Measurements from ENCODE around the gene MRPS18B.
"Not testable (repeated sequence)": the region's sequence is repeated elsewhere in the genome, so short reads cannot be mapped to it uniquely, and the experiment has no call there.

Gene MRPS18B

GRCh38 chr6:30645989-30646388, 28.3 kb downstream of the MRPS18B start:
- peak overlapping the region; percentile 99 for H3K4me3 ChIP-seq (ENCODE audit: low read depth, low read length)
- peaks cover 12% of the 10 kb centered on the region for H3K4me1 ChIP-seq (ENCODE audit: control insufficient read depth, insufficient read depth, low read length)

GRCh38 chr6:30646450-30647241, 29.0 kb downstream of the MRPS18B start, which contains the start of gene C6orf136:
Gene C6orf136 (plus strand): TSS chr6:30647133. CDS start chr6:30647232, 99 bp downstream.
- Histone ChIP-seq H3K36me3 (ENCODE audit: control insufficient read depth, insufficient read depth, low read length) (peaks cover 57% of the 10 kb centered on the region), H3K27ac (ENCODE audit: low read depth, low read length) (peak within 1 kb of the TSS; percentile 95), H3K27me3 (ENCODE audit: control insufficient read depth, insufficient read depth, low read length) (no peaks in the 10 kb centered on the region)

More at GRCh38 chr6:30645989-30646388, 28.3 kb downstream of the MRPS18B start:
- no peak overlapping the region for H3K27ac ChIP-seq (ENCODE audit: low read depth, low read length)
- no peak overlapping the region for H3K9ac ChIP-seq (ENCODE audit: low read length)
- peaks cover 56% of the 10 kb centered on the region for H3K36me3 ChIP-seq (ENCODE audit: control insufficient read depth, insufficient read depth, low read length)
- no peaks in the 10 kb centered on the region for H3K9me3 ChIP-seq (ENCODE audit: control insufficient read depth, insufficient read depth, low read depth, low read length)
- no peaks in the 10 kb centered on the region for H3K27me3 ChIP-seq (ENCODE audit: control insufficient read depth, insufficient read depth, low read length)

DNA sequence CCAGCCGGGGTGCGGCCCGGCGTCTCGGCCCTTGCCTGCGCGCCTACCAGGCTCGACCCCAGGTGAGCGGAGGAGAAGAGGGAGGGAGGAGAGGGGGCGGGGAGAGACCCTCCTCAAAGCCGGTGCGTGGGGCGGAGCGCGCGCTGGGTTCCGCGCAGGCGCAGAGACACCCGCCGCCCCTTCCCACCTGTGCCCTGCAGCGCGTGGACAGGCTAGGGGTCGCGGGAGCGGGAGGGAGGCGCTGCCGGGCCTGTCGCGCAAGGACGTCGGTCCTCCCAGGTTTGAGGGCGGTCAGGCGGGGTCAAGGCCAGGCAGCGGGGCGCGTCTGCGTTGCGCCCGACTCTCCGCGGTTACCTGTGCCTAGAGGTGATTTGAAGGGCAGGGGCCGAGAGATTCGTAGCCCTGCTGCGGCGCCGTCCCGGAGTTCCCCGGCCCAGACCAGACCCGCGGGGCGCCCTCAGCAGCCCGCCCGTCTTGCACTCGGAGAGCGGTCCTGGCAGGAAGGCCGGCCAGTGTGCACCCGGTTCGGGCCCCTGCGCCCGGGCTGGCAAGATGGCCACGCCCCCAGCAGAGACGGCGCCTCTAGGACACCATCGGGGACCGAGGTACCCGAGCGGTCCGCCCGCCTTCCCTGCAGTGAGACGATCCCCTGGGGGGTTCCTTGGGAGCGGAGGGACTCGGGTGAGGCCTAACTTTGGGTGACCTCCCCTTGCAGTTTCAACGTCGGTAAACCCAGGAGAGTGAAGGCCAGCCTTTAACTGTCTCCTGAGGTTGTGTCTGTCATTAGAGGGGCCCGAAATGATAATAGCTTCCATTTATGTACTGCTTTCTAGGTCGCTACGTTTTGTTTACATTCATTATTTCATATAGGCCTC, 29.8 kb downstream of the MRPS18B start:
- peak overlapping the region; percentile 99 for H3K4me3 ChIP-seq (ENCODE audit: low read depth, low read length)
- no peaks in the 10 kb centered on the region for H3K9me3 ChIP-seq (ENCODE audit: control insufficient read depth, insufficient read depth, low read depth, low read length)
- peak overlapping the region; percentile 95 for H3K27ac ChIP-seq (ENCODE audit: low read depth, low read length)
- H3K36me3 ChIP-seq (ENCODE audit: control insufficient read depth, insufficient read depth, low read length): peaks cover 60% of the 10 kb centered on the region
- peaks cover 12% of the 10 kb centered on the region for H3K4me1 ChIP-seq (ENCODE audit: control insufficient read depth, insufficient read depth, low read length)
- peak overlapping the region; percentile 96 for H3K9ac ChIP-seq (ENCODE audit: low read length)
- H3K27me3 ChIP-seq (ENCODE audit: control insufficient read depth, insufficient read depth, low read length): no peaks in the 10 kb centered on the region

More at GRCh38 chr6:30646450-30647241, 29.0 kb downstream of the MRPS18B start, which contains the start of gene C6orf136:
- peaks cover 12% of the 10 kb centered on the region for H3K4me1 ChIP-seq (ENCODE audit: control insufficient read depth, insufficient read depth, low read length)
- peak within 1 kb of the TSS; percentile 96 for H3K9ac ChIP-seq (ENCODE audit: low read length)
- H3K9me3 ChIP-seq (ENCODE audit: control insufficient read depth, insufficient read depth, low read depth, low read length): no peaks in the 10 kb centered on the region
- H3K4me3 ChIP-seq (ENCODE audit: low read depth, low read length): peak within 1 kb of the TSS; percentile 99

DNA sequence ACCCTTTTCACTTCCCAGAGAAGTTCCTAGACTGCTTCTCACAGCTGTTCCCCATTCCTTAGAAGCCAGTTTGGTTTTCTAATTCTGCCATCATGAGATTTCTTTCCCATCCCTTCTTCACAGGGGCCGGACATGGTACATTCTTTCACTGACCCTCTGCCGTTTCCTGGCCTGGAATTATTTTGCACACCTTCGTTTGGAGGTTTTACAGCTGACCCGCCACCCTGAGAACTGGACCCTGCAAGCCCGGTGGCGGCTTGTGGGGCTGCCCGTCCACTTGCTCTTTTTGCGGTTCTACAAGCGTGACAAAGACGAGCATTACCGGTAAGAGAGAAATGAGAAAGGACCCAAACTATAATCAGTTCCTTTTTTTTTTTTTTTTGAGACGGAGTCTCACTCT, 33.5 kb downstream of the MRPS18B start:
- Histone ChIP-seq H3K36me3 (ENCODE audit: control insufficient read depth, insufficient read depth, low read length) (peaks cover 63% of the 10 kb centered on the region), H3K27me3 (ENCODE audit: control insufficient read depth, insufficient read depth, low read length) (no peaks in the 10 kb centered on the region)

GRCh38 chr6:30654798-30655742, 37.4 kb downstream of the MRPS18B start:
- H3K9ac ChIP-seq (ENCODE audit: low read length): no peak overlapping the region
- no peaks in the 10 kb centered on the region for H3K4me1 ChIP-seq (ENCODE audit: control insufficient read depth, insufficient read depth, low read length)
- H3K36me3 ChIP-seq (ENCODE audit: control insufficient read depth, insufficient read depth, low read length): peaks cover 91% of the 10 kb centered on the region
- no peaks in the 10 kb centered on the region for H3K9me3 ChIP-seq (ENCODE audit: control insufficient read depth, insufficient read depth, low read depth, low read length)
- no peak overlapping the region for H3K27ac ChIP-seq (ENCODE audit: low read depth, low read length)
- no peaks in the 10 kb centered on the region for H3K27me3 ChIP-seq (ENCODE audit: control insufficient read depth, insufficient read depth, low read length)
- H3K4me3 ChIP-seq (ENCODE audit: low read depth, low read length): no peak overlapping the region

More for the DNA sequence above, 33.5 kb downstream of the MRPS18B start:
- Histone ChIP-seq H3K4me3 (ENCODE audit: low read depth, low read length) (no peak overlapping the region), H3K4me1 (ENCODE audit: control insufficient read depth, insufficient read depth, low read length) (peaks cover 9% of the 10 kb centered on the region), H3K9ac (ENCODE audit: low read length) (no peak overlapping the region), H3K27ac (ENCODE audit: low read depth, low read length) (no peak overlapping the region), H3K9me3 (ENCODE audit: control insufficient read depth, insufficient read depth, low read depth, low read length) (no peaks in the 10 kb centered on the region)

DNA sequence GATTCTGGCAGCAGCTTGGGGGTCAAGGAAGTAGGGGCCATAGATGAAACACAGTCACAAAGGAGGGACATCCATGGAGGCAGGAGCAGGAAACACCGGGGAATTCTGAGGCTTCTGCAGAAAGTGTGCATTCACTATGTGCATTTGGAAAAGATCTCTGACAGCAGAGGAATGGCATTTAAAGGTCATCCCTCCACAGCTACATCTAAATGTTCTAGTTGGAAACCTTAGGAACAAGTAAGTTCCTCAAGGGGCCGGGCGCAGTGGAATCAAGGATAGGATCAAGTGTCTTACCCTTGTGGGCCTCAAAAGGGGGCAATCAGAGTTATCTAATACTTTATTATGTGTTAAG, 38.1 kb downstream of the MRPS18B start:
- Histone ChIP-seq H3K9ac (ENCODE audit: low read length) (no peak overlapping the region), H3K4me1 (ENCODE audit: control insufficient read depth, insufficient read depth, low read length) (no peaks in the 10 kb centered on the region), H3K27ac (ENCODE audit: low read depth, low read length) (no peak overlapping the region), H3K9me3 (ENCODE audit: control insufficient read depth, insufficient read depth, low read depth, low read length) (no peaks in the 10 kb centered on the region), H3K27me3 (ENCODE audit: control insufficient read depth, insufficient read depth, low read length) (no peaks in the 10 kb centered on the region), H3K4me3 (ENCODE audit: low read depth, low read length) (no peak overlapping the region), H3K36me3 (ENCODE audit: control insufficient read depth, insufficient read depth, low read length) (peaks cover 93% of the 10 kb centered on the region)

GRCh38 chr6:30656513-30656912, 38.9 kb downstream of the MRPS18B start:
- Histone ChIP-seq H3K36me3 (ENCODE audit: control insufficient read depth, insufficient read depth, low read length) (peaks cover 88% of the 10 kb centered on the region), H3K27ac (ENCODE audit: low read depth, low read length) (no peak overlapping the region), H3K9ac (ENCODE audit: low read length) (no peak overlapping the region), H3K9me3 (ENCODE audit: control insufficient read depth, insufficient read depth, low read depth, low read length) (no peaks in the 10 kb centered on the region), H3K4me1 (ENCODE audit: control insufficient read depth, insufficient read depth, low read length) (no peaks in the 10 kb centered on the region), H3K4me3 (ENCODE audit: low read depth, low read length) (no peak overlapping the region), H3K27me3 (ENCODE audit: control insufficient read depth, insufficient read depth, low read length) (no peaks in the 10 kb centered on the region)

- no peak overlapping the region for H3K27ac ChIP-seq (ENCODE audit: low read depth, low read length)
- H3K4me3 ChIP-seq (ENCODE audit: low read depth, low read length): no peak overlapping the region
- no peak overlapping the region for H3K9ac ChIP-seq (ENCODE audit: low read length)
- H3K4me1 ChIP-seq (ENCODE audit: control insufficient read depth, insufficient read depth, low read length): no peaks in the 10 kb centered on the region
- no peaks in the 10 kb centered on the region for H3K9me3 ChIP-seq (ENCODE audit: control insufficient read depth, insufficient read depth, low read depth, low read length)
- H3K36me3 ChIP-seq (ENCODE audit: control insufficient read depth, insufficient read depth, low read length): peaks cover 88% of the 10 kb centered on the region
- H3K27me3 ChIP-seq (ENCODE audit: control insufficient read depth, insufficient read depth, low read length): no peaks in the 10 kb centered on the region
These were observed 39.8 kb downstream of the MRPS18B start for GRCh38 chr6:30657454-30657853.

GRCh38 chr6:30657922-30658321, 40.3 kb downstream of the MRPS18B start:
- H3K27ac ChIP-seq (ENCODE audit: low read depth, low read length); H3K4me1 ChIP-seq (ENCODE audit: control insufficient read depth, insufficient read depth, low read length); H3K9me3 ChIP-seq (ENCODE audit: control insufficient read depth, insufficient read depth, low read depth, low read length); H3K4me3 ChIP-seq (ENCODE audit: low read depth, low read length); H3K9ac ChIP-seq (ENCODE audit: low read length); H3K27me3 ChIP-seq (ENCODE audit: control insufficient read depth, insufficient read depth, low read length): not testable (repeated sequence)
- H3K36me3 ChIP-seq (ENCODE audit: control insufficient read depth, insufficient read depth, low read length): peaks cover 88% of the 10 kb centered on the region

DNA sequence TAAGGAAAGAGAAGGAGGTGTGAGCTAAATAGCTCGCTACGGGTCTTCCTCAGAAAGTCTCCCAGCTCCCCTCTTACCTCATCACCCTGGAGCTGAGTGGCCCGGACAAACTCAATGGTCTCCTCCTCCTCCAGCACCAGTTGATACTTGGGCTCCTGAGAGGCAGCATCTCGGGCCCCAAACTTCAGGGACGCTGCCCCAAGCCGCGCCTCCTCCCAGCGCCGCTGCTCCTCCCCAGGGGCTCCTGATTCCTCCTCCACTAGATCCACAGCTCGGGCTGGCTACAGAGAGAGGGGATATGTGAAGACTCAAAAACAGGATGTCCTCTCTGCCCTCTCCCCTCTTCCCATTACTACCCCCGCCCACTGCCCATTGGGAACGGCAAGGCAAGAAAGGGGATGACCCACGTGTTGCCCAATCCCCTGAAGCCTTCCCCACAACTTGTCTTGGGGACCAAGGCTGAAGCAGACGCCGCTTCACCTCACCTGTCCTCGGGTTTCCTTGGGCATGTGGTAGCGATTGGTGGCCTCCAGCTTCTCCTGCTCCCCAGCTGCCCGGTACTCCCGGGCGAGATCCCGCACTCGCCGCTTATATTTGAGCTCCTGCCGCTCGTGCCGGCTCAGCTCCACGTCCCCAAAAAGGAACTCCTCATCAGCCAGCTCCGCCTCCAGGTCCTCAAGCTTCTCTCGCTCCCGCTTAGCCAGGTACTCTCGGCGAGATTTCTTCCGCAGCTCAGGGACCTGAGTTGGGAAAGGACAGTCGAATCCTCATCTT, 47.5 kb downstream of the MRPS18B start:
- H3K9me3 ChIP-seq (ENCODE audit: control insufficient read depth, insufficient read depth, low read depth, low read length): no peaks in the 10 kb centered on the region
- no peak overlapping the region for H3K4me3 ChIP-seq (ENCODE audit: low read depth, low read length)
- peaks cover 65% of the 10 kb centered on the region for H3K36me3 ChIP-seq (ENCODE audit: control insufficient read depth, insufficient read depth, low read length)
- no peaks in the 10 kb centered on the region for H3K27me3 ChIP-seq (ENCODE audit: control insufficient read depth, insufficient read depth, low read length)
- no peaks in the 10 kb centered on the region for H3K4me1 ChIP-seq (ENCODE audit: control insufficient read depth, insufficient read depth, low read length)
- H3K27ac ChIP-seq (ENCODE audit: low read depth, low read length): no peak overlapping the region
- no peak overlapping the region for H3K9ac ChIP-seq (ENCODE audit: low read length)

All from HUES6 (cell line).